Subcutaneous adipose tissue (tissue), 4 donors: ENCODE results near the gene FOXP1. TPM values are rescaled to one million over a fixed set of nuclear protein-coding genes. Genes with fewer than 3 reads are reported as not detected.

Source experiments
- CTCF ChIP-seq: fragments of 450-650 bp; IDR thresholded peaks from one replicate; pipeline ENCODE4 v1.5.1; 2016; ENCODE audit warnings: low read depth, mild to moderate bottlenecking, control low read depth, antibody characterized with exemption, moderate library complexity
- total RNA-seq, 4 donors: library from RNA; depleted of rRNA; stranded (reverse); fragments of >200 nt; gene quantifications; one replicate each; pipeline ENCODE4 v1.1.0, GENCODE V29; 2016

Gene FOXP1
- total RNA-seq, 4 donors from 2014 or later: 70.5 to 96.7 (median 88.0) TPM

- no peak for TF ChIP-seq CTCF
These were observed 5.6 kb upstream of the FOXP1 start for GRCh38 chr3:71589132-71589531.

- no peak for TF ChIP-seq CTCF
These were observed 4.4 kb upstream of the FOXP1 start for GRCh38 chr3:71587958-71588357.

- TF ChIP-seq CTCF: no peak
These were observed 3.3 kb upstream of the FOXP1 start for GRCh38 chr3:71586810-71587242.

- no peak for TF ChIP-seq CTCF
These were observed 2.6 kb upstream of the FOXP1 start for GRCh38 chr3:71585887-71586809.

GRCh38 chr3:71585131-71585530, 1.6 kb upstream of the FOXP1 start:
- TF ChIP-seq CTCF: no peak

GRCh38 chr3:71584394-71585011, 975 bp upstream of the FOXP1 start:
- no peak for TF ChIP-seq CTCF
